ENCODE measurements around the gene VSX1.

DNA sequence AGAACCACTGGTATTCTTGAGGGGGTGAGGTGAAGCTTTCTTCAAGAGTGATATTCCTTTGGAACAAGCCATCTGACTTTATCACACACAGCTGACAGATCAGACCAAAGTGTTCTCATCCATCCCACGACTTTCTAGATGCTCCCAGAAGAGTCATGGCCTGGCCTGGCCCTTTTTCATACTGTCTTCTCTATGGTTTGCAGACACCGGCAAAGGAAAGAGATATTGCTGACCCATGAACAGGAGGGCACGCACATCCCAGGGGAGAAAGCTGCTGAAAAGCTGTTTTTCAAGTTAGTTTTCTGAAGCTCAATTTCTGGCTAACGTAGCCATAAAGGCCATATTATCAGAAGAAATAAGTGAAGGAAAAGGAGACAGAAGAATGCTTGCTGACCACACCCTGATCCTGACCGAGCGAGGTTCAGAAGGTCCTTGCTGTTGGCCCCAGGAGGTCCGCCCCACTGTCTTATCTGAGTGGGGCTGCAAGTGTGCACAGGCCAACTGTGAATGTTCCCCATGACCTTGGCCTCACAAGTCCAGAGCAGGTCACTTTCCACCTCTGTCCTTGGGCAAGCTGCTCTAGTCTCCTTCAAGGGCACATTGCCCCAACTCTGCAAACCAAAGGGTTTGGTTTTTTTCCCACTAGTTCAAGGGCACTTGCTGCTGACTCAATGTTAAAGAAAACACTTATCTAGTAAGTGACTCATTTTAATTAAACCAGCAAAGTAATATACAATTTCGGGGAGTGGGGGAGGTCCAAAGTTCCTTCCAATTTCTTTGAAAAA lies 26.0 kb downstream of the VSX1 start:
- TF ChIP-seq EZH2 (IDR thresholded peaks at IDR 0.05) (no peak), POLR2AphosphoS5 (IDR thresholded peaks at IDR 0.05; ENCODE audit: borderline replicate concordance, low read depth, low read length) (no peak)

Measured in SK-N-MC (cell line).